VCaP (cell line): ENCODE measurements around the gene URAD.

Experiments used
- H3K27ac ChIP-seq: fragments of 450-650 bp; 2 replicates; pipeline ENCODE4 v1.5.1; 2017
- CTCF ChIP-seq: fragments of 450-650 bp; conservative IDR thresholded peaks from 2 replicates; pipeline ENCODE4 v1.5.1; 2017; ENCODE audit warnings: mild to moderate bottlenecking, moderate library complexity

URAD gene

GRCh38 chr13:27959976-27960361, 28.5 kb downstream of the URAD start:
- TF ChIP-seq CTCF: no peak
- H3K27ac ChIP-seq: no peak overlapping the region; the same call in 1 of the 2 replicates

GRCh38 chr13:27956576-27957300, 31.8 kb downstream of the URAD start:
- TF ChIP-seq CTCF: no peak
- peak overlapping the region; percentile 50 for H3K27ac ChIP-seq

GRCh38 chr13:27955014-27955591, 33.4 kb downstream of the URAD start:
- TF ChIP-seq CTCF: no peak
- peak overlapping the region; percentile 87 for H3K27ac ChIP-seq

GRCh38 chr13:27954406-27954851, 34.1 kb downstream of the URAD start:
- H3K27ac ChIP-seq: peak overlapping the region; percentile 87
- no peak for TF ChIP-seq CTCF

GRCh38 chr13:27953676-27954405, 34.7 kb downstream of the URAD start:
- H3K27ac ChIP-seq: peak overlapping the region; percentile 87
- peak; percentile 97 for TF ChIP-seq CTCF

GRCh38 chr13:27952876-27953675, 35.4 kb downstream of the URAD start:
- TF ChIP-seq CTCF: no peak
- peak overlapping the region; percentile 87 for H3K27ac ChIP-seq

GRCh38 chr13:27942972-27943371, 45.5 kb downstream of the URAD start:
- TF ChIP-seq CTCF: no peak
- H3K27ac ChIP-seq: no peak overlapping the region
